Kidney epithelial cell (primary cell): ENCODE measurements around the gene HP1BP3. TPM values are rescaled to one million over a fixed set of nuclear protein-coding genes. Genes with fewer than 3 reads are reported as not detected.
A peak's percentile ranks its signal among the peaks of the same experiment; 100 is the strongest.

Experiments used
- DNase-seq: peaks from one replicate; pipeline ENCODE4 v3.0.0-alpha.2; 2010; ENCODE audit warnings: low read depth
- H3K27me3 ChIP-seq: 2 replicates; pipeline ENCODE4 v1.6.0; 2011; ENCODE audit warnings: low read length; ENCODE audit not compliant: control insufficient read depth, insufficient read depth
- H3K36me3 ChIP-seq: 2 replicates; pipeline ENCODE4 v1.5.1; 2011; ENCODE audit warnings: low read length; ENCODE audit not compliant: control insufficient read depth, insufficient read depth
- H3K4me3 ChIP-seq: 2 replicates; pipeline ENCODE4 v1.5.1; 2011; ENCODE audit warnings: low read depth, mild to moderate bottlenecking, control low read depth, low read length
- CTCF ChIP-seq: IDR thresholded peaks from 2 replicates; pipeline ENCODE4 v1.5.1; 2011; ENCODE audit warnings: mild to moderate bottlenecking, moderate library complexity, low read length, control low read depth, inconsistent platforms; ENCODE audit not compliant: insufficient read depth, poor library complexity, severe bottlenecking
- total RNA-seq: library from RNA; depleted of rRNA; stranded (reverse); fragments of >200 nt; gene quantifications from 2 replicates; pipeline ENCODE4 v1.2.3, GENCODE V29; 2015

HP1BP3 gene
- total RNA-seq, 1 donor from 2014 or later: 122 TPM

DNA sequence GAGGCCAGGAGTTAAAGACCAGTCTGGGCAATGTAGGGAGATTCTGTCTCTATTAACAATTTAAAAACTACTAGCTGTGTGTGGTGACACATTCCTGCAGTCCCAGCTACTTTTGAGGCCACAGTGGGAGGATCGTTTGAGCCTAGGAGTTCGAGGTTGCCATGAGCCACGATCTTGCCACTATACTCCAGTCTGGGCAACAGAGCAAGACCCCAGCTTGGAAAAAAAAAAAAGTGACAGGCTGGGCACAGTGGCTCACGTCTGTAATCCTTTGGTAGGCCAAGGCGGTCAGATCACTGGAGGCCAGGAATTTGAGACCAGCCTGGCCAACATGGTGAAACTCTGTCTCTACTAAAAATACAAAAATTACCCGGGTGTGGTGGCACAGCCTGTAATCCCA, 26.8 kb downstream of the HP1BP3 start:
- DNase-seq: no peak
- TF ChIP-seq CTCF: no peak
- peaks cover 4% of the 10 kb centered on the region for H3K36me3 ChIP-seq
- no peaks in the 10 kb centered on the region for H3K27me3 ChIP-seq
- no peak overlapping the region for H3K4me3 ChIP-seq

- no peak for TF ChIP-seq CTCF
- DNase-seq: peak; percentile 7
- H3K36me3 ChIP-seq: peaks cover 3% of the 10 kb centered on the region
- no peak overlapping the region for H3K4me3 ChIP-seq
- no peaks in the 10 kb centered on the region for H3K27me3 ChIP-seq
These were observed 33.5 kb downstream of the HP1BP3 start for GRCh38 chr1:20753589-20753988.

DNA sequence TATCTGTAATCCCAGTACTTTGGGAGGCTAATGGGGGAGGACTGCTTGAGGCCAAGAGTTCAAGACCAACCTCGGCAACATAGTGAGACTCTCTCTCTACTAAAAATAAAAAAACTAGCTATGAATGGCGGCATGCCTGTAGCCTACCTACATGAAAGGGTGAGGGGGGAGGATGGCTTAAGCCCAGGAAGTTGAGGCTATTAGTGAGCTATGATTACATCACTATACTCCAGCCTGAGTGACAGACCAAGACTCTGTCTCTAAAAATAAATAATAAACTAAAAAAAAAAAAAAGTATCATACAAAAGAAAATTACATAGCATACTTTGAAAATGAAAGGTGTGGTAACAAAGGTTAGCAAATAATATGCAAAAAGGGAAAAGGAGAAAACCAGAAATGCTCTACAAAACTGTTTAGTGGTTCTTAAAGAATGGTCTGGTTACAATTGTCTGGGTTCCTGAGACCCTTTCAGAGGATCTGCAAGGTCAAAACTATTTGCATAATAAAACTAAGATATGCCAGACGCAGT, 35.6 kb downstream of the HP1BP3 start:
- no peak for DNase-seq
- Histone ChIP-seq H3K27me3 (no peaks in the 10 kb centered on the region), H3K4me3 (no peak overlapping the region), H3K36me3 (peaks cover 1% of the 10 kb centered on the region)
- TF ChIP-seq CTCF: no peak

DNA sequence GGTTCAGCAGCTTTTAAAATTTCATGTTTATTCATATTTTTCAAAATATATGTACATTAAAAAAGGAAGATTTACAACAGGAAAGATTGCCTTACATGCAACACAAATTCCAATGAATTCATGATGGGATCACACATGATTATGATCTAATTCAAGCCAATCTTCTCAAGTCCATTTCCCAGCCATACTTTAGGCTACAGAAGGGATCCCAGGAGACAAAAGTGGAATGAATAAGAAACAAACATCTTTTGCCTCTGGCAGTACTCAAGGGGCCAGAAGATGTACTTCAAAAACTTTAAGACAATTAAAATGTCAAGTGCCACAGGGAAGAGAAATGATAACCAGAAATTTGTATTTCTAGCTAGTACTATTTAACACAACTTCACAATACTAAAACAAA, 44.4 kb downstream of the HP1BP3 start:
- H3K36me3 ChIP-seq: peaks cover 4% of the 10 kb centered on the region
- H3K4me3 ChIP-seq: no peak overlapping the region
- TF ChIP-seq CTCF: no peak
- no peak for DNase-seq
- no peaks in the 10 kb centered on the region for H3K27me3 ChIP-seq

DNA sequence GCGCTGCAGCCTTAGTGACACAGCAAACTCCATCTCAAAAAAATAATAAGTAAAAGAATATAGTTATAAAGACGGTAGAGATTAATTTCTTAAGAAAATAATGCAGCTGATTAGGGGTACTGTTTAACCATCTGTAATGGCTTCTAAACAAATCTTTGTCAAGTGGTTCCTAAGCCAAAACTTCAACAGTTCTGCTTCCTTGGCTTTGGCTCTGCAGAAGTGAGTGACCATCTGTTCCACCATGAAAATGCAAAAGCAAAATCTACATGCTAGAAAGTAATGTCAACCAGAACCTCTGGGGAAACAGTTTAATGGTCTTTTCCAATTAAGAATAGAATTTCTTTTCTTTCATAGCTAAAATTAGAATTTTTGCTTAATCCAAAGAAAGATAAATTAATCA, 46.3 kb downstream of the HP1BP3 start:
- TF ChIP-seq CTCF: no peak
- H3K27me3 ChIP-seq: no peaks in the 10 kb centered on the region
- DNase-seq: no peak
- peaks cover 5% of the 10 kb centered on the region for H3K36me3 ChIP-seq
- no peak overlapping the region for H3K4me3 ChIP-seq

DNA sequence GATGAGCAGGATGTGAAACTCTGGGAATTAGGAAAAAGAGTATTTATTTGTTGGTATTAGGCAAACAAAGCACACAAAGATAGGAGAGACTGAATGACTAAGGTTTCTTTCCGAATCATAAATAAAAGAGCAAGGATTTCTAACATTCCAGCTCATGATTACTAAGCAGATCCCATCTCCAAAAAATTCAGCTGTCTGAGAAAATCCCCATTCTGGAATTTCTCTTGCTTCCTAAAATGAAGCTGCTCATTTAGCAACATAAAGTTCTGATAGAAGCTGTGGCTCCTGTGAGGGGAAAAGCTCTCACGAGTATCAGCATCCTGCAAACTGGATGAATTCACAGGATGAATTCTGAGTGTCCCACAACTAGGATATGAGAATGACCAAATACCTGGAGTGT, 47.9 kb downstream of the HP1BP3 start:
- Histone ChIP-seq H3K36me3 (peaks cover 3% of the 10 kb centered on the region), H3K4me3 (no peak overlapping the region), H3K27me3 (no peaks in the 10 kb centered on the region)
- no peak for TF ChIP-seq CTCF
- DNase-seq: no peak
